Measurements from ENCODE around the gene ADAD2. TPM values are rescaled to one million over a fixed set of nuclear protein-coding genes. Genes with fewer than 3 reads are reported as not detected.

The ADAD2 gene
- total RNA-seq, 1 experiment from 2014 or later = not detected

DNA sequence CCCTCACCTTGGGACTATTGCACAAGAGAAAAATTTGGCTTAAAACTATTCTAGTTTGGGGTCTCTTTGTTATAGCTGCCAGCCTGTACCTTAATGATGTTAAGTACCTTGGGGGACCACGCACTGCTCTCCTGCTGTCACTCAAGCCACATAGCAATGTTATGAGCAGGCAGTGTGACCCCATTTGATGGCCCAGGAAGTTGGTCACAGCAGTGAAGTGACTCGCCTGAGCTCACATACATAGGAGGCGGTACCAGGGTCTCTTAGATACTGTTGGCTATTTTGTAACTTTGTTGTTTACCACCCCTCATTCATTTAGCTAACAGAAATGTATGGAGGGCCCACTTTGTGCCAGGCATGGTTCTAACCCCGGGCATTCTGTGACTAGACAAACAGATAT, 32.5 kb downstream of the ADAD2 start:
- peak in 1 of 2 experiments; percentile 68 for DNase-seq
- CTCF ChIA-PET = no interaction called here
- Histone ChIP-seq H3K27ac (peak overlapping the region; percentile 39; the same call in 1 of the 2 replicates), H3K4me1 (replicated peaks; ENCODE audit: insufficient read depth) (peaks cover 34% of the 10 kb centered on the region), H3K9me3 (ENCODE audit: insufficient read depth, low read depth) (0 out of 2 replicates have a peak, but pooled peaks cover 3% of the 10 kb centered on the region), H3K4me3 (no peak overlapping the region), H3K27me3 (ENCODE audit: insufficient read depth, low read depth) (no peaks in the 10 kb centered on the region), H3K79me2 (ENCODE audit: low read depth) (no peaks in the 10 kb centered on the region), H3K9me2 (ENCODE audit: insufficient read depth) (no peaks in the 10 kb centered on the region), H3F3A (ENCODE audit: insufficient read depth, low read depth) (peaks cover 16% of the 10 kb centered on the region), H4K20me1 (ENCODE audit: insufficient read depth) (no peaks in the 10 kb centered on the region), H3K4me2 (no peak overlapping the region), H2AFZ (no peak overlapping the region), H3K36me3 (ENCODE audit: low read depth) (no peaks in the 10 kb centered on the region)
- POLR2A ChIA-PET (ENCODE audit: unreplicated experiment) = interaction anchor here (0.7 kb wide), 1 partner anchor 85 kb away, joined by 3 read pairs; no protein-coding TSS in a partner anchor
- TF ChIP-seq, protein P1, sequence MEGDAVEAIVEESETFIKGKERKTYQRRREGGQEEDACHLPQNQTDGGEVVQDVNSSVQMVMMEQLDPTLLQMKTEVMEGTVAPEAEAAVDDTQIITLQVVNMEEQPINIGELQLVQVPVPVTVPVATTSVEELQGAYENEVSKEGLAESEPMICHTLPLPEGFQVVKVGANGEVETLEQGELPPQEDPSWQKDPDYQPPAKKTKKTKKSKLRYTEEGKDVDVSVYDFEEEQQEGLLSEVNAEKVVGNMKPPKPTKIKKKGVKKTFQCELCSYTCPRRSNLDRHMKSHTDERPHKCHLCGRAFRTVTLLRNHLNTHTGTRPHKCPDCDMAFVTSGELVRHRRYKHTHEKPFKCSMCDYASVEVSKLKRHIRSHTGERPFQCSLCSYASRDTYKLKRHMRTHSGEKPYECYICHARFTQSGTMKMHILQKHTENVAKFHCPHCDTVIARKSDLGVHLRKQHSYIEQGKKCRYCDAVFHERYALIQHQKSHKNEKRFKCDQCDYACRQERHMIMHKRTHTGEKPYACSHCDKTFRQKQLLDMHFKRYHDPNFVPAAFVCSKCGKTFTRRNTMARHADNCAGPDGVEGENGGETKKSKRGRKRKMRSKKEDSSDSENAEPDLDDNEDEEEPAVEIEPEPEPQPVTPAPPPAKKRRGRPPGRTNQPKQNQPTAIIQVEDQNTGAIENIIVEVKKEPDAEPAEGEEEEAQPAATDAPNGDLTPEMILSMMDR (conservative IDR thresholded peaks at IDR 0.05) = no peak
- TF ChIP-seq EZH2 (IDR thresholded peaks at IDR 0.05; ENCODE audit: low read depth) = no peak
- no TSS peak for BruUV-seq (replicated peaks)
- intact Hi-C loops (cut with micrococcal nuclease; ENCODE audit: unreplicated experiment) = no loop called here

DNA sequence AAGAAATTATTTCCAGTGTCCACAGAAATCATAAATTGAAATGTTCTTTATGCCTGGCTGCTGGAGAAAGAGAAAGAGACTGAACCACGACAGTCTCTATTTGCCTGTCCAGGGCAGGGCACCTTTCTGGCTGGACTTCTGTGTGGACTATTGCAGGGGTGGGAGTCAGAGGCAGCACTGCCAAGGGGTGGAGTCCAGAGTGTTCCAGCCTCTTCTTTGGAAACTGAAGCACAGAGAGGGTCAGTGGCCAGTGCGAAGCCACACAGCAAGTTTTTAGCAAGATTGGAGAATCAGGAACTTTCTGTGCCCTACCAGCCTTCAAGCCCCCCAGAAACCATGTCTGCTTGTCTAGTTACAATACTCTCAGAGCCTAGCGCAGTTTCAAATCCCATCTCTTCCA, 33.6 kb downstream of the ADAD2 start:
- Histone ChIP-seq H3K9me3 (ENCODE audit: insufficient read depth, low read depth) (0 out of 2 replicates have a peak, but pooled peaks cover 3% of the 10 kb centered on the region), H2AFZ (no peak overlapping the region), H3K79me2 (ENCODE audit: low read depth) (no peaks in the 10 kb centered on the region), H3K4me1 (replicated peaks; ENCODE audit: insufficient read depth) (peaks cover 40% of the 10 kb centered on the region), H3K36me3 (ENCODE audit: low read depth) (no peaks in the 10 kb centered on the region), H3K4me2 (no peak overlapping the region), H3K27ac (no peak overlapping the region), H3F3A (ENCODE audit: insufficient read depth, low read depth) (peaks cover 27% of the 10 kb centered on the region), H3K27me3 (ENCODE audit: insufficient read depth, low read depth) (no peaks in the 10 kb centered on the region), H3K9me2 (ENCODE audit: insufficient read depth) (no peaks in the 10 kb centered on the region), H3K4me3 (no peak overlapping the region), H4K20me1 (ENCODE audit: insufficient read depth) (no peaks in the 10 kb centered on the region)
- TF ChIP-seq EZH2 (IDR thresholded peaks at IDR 0.05; ENCODE audit: low read depth) = no peak
- TF ChIP-seq, protein P1 (conservative IDR thresholded peaks at IDR 0.05) = no peak
- CTCF ChIA-PET = interaction anchor here (0.6 kb wide), 1 partner anchor 11 kb away, joined by 3 read pairs; no protein-coding TSS in a partner anchor
- POLR2A ChIA-PET (ENCODE audit: unreplicated experiment) = no interaction called here
- DNase-seq = no peak
- intact Hi-C loops (cut with micrococcal nuclease; ENCODE audit: unreplicated experiment) = no loop called here
- BruUV-seq (replicated peaks) = no TSS peak

DNA sequence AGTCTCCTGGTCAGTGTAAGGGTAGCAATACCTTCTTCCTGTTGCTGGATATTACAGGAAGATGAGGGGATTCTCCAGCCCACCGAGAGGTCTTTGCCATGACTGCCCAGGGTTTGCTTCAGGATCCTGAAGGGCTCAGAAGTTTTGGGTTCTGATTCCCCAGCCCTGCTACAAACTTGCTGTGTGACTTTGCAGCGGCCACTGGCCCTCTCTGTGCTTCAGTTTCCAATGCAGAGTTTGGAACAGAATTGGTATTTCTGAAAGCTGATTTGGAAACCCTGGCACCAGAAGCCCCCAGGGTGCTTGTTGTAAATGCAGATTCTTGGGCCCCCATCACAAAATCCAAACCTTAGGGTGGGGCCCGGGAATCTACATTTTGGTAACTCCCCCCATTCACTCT, 34.2 kb downstream of the ADAD2 start:
- Histone ChIP-seq H3K27ac (no peak overlapping the region), H3K4me1 (replicated peaks; ENCODE audit: insufficient read depth) (peaks cover 40% of the 10 kb centered on the region), H4K20me1 (ENCODE audit: insufficient read depth) (no peaks in the 10 kb centered on the region), H3K36me3 (ENCODE audit: low read depth) (no peaks in the 10 kb centered on the region), H3K9me3 (ENCODE audit: insufficient read depth, low read depth) (0 out of 2 replicates have a peak, but pooled peaks cover 3% of the 10 kb centered on the region), H3K79me2 (ENCODE audit: low read depth) (no peaks in the 10 kb centered on the region), H3K4me2 (no peak overlapping the region), H3F3A (ENCODE audit: insufficient read depth, low read depth) (peaks cover 30% of the 10 kb centered on the region), H3K4me3 (no peak overlapping the region), H2AFZ (no peak overlapping the region), H3K9me2 (ENCODE audit: insufficient read depth) (no peaks in the 10 kb centered on the region), H3K27me3 (ENCODE audit: insufficient read depth, low read depth) (no peaks in the 10 kb centered on the region)
- TF ChIP-seq, protein P1 (conservative IDR thresholded peaks at IDR 0.05) = no peak
- TF ChIP-seq EZH2 (IDR thresholded peaks at IDR 0.05; ENCODE audit: low read depth) = no peak
- BruUV-seq (replicated peaks) = no TSS peak
- ChIA-PET CTCF (no interaction called here), POLR2A (ENCODE audit: unreplicated experiment) (no interaction called here)
- no peak for DNase-seq
- intact Hi-C loops (cut with micrococcal nuclease; ENCODE audit: unreplicated experiment) = loop anchor here (5.0 kb wide), 1 partner anchor 277 kb away; the partner anchor contains the start of gene MEAK7
